ENCODE measurements around the gene OR52L1.

GRCh38 chr11:5986885-5987284, at the start of gene OR52L1:
- TF ChIP-seq FOXM1 (IDR thresholded peaks at IDR 0.05; ENCODE audit: low read depth) (no peak), FOXM1 (CRISPR knock-in tag; IDR thresholded peaks at IDR 0.05; ENCODE audit: low read depth) (no peak), PCBP2 (IDR thresholded peaks at IDR 0.05; ENCODE audit: low read depth, low read length, poor library complexity, severe bottlenecking) (no peak), CHCHD3 (CRISPR knock-in tag; IDR thresholded peaks at IDR 0.05) (no peak), MYC (IDR thresholded peaks at IDR 0.05; ENCODE audit: low read depth, low read length) (no peak), MYC (CRISPR knock-in tag; IDR thresholded peaks at IDR 0.05; ENCODE audit: borderline replicate concordance, low read depth) (no peak), CTCF (IDR thresholded peaks at IDR 0.05 in 2 of 3, conservative IDR thresholded peaks at IDR 0.05 in 1 of 3; ENCODE audit: insufficient read depth in 2 of 3, low read depth in 1 of 3, low read length in 3 of 3) (no peak), RB1 (IDR thresholded peaks at IDR 0.05; ENCODE audit: low read depth) (no peak), POLR2A (conservative IDR thresholded peaks at IDR 0.05) (no peak), USF2 (CRISPR knock-in tag; IDR thresholded peaks at IDR 0.05) (no peak), ZNF609 (CRISPR knock-in tag; IDR thresholded peaks at IDR 0.05; ENCODE audit: borderline replicate concordance) (no peak), EP300 (IDR thresholded peaks at IDR 0.05; ENCODE audit: low read length) (no peak), TAF1 (IDR thresholded peaks at IDR 0.05; ENCODE audit: control insufficient read depth, extremely low read depth, insufficient read depth, low read length, severe bottlenecking) (no peak)

Measured in K562 (cell line).